Choroid plexus epithelial cell (primary cell): ENCODE data around the gene LTV1.
"Not testable (repeated sequence)": the region's sequence is repeated elsewhere in the genome, so short reads cannot be mapped to it uniquely, and the experiment has no call there.

Experiments
- DNase-seq: peaks from one replicate; pipeline ENCODE4 v3.0.0-alpha.2; 2010; ENCODE audit warnings: low read depth
- H3K4me3 ChIP-seq: 2 replicates; pipeline ENCODE4 v1.5.1; 2011; ENCODE audit warnings: low read depth, mild to moderate bottlenecking, control low read depth, low read length, moderate library complexity
- TF ChIP-seq, protein P1 (sequence below): conservative IDR thresholded peaks from 2 replicates; pipeline ENCODE4 v1.5.1; 2011; ENCODE audit warnings: low read depth, mild to moderate bottlenecking, control low read depth, inconsistent platforms, low read length, moderate library complexity

LTV1 gene, protein sequence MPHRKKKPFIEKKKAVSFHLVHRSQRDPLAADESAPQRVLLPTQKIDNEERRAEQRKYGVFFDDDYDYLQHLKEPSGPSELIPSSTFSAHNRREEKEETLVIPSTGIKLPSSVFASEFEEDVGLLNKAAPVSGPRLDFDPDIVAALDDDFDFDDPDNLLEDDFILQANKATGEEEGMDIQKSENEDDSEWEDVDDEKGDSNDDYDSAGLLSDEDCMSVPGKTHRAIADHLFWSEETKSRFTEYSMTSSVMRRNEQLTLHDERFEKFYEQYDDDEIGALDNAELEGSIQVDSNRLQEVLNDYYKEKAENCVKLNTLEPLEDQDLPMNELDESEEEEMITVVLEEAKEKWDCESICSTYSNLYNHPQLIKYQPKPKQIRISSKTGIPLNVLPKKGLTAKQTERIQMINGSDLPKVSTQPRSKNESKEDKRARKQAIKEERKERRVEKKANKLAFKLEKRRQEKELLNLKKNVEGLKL

DNA sequence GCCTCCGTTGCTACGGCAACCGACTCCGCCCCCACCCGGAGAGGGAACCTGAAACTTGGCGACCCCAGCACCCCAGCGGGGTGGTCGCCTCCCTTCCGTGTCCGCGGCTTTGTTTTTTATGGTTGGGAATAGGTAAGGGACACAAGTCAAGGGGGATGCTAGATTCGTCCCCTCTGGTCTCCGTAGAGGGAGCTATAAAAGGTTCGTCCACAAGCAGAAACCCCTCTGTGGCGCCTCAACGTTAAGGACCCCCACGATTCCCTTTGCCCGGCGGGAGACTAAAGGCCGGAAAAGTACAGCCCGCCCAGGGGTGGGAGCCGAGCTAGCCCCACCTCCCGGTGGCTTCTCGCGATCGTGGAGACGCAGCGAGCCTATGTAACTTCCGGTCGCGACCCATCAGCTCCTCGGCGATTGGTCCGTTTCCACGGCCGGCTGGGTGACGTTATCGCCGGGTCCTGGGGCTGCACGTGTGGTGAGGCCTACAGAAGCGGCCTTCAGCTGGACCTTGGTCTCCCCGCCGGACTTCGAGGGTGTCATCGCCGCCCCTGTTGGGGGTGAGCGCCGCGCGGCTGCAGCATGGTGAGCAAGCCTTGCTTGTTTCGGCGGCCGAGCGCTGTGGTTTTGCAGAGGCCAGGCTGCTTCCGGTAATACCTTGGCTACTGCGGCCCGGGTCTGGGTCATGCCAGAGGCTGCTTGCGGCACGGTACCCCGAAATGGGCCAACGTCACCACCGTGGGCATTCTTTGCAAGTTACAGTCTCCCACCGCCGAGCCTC, at the start of gene LTV1:
Gene LTV1, plus strand, starts transcription at position 437 of the 775 bp plus-strand sequence. Its CDS starts 140 bp downstream, at position 577.
- peak within 1 kb of the TSS; percentile 86 for H3K4me3 ChIP-seq
- TF ChIP-seq, protein P1, sequence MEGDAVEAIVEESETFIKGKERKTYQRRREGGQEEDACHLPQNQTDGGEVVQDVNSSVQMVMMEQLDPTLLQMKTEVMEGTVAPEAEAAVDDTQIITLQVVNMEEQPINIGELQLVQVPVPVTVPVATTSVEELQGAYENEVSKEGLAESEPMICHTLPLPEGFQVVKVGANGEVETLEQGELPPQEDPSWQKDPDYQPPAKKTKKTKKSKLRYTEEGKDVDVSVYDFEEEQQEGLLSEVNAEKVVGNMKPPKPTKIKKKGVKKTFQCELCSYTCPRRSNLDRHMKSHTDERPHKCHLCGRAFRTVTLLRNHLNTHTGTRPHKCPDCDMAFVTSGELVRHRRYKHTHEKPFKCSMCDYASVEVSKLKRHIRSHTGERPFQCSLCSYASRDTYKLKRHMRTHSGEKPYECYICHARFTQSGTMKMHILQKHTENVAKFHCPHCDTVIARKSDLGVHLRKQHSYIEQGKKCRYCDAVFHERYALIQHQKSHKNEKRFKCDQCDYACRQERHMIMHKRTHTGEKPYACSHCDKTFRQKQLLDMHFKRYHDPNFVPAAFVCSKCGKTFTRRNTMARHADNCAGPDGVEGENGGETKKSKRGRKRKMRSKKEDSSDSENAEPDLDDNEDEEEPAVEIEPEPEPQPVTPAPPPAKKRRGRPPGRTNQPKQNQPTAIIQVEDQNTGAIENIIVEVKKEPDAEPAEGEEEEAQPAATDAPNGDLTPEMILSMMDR: no peak
- peak; percentile 98 for DNase-seq

DNA sequence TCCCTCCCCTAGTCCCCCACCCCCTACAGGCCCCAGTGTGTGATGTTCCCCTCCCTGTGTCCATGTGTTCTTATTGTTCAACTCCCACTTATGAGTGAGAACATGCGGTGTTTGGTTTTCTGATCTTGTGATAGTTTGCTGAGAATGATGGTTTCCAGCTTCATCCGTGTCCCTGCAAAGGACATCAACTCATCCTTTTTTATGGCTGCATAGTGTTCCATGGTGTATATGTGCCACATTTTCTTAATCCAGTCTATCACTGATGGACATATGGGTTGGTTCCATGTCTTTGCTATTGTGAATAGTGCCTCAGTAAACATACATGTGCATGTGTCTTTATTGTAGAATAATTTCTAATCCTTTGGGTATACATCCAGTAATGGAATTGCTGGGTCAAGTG, 46.6 kb upstream of the LTV1 start:
- DNase-seq: not testable (repeated sequence)

DNA sequence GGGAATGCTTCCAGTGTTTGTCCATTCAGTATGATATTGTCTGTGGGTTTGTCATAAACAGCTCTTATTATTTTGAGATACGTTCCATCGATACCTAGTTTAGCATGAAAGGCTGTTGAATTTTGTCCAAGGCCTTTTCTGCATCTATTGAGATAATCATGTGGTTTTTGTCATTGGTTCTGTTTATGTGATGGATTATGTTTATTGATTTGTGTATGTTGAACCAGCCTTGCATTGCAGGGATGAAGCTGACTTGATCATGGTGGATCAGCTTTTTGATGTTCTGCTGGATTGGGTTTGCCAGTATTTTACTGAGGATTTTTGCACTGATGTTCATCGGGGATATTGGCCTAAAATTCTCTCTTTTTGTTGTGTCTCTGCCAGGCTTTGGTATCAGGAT, 44.7 kb upstream of the LTV1 start:
- not testable (repeated sequence) for H3K4me3 ChIP-seq, DNase-seq

More for the DNA sequence above, 46.6 kb upstream of the LTV1 start:
- H3K4me3 ChIP-seq: not testable (repeated sequence)

DNA sequence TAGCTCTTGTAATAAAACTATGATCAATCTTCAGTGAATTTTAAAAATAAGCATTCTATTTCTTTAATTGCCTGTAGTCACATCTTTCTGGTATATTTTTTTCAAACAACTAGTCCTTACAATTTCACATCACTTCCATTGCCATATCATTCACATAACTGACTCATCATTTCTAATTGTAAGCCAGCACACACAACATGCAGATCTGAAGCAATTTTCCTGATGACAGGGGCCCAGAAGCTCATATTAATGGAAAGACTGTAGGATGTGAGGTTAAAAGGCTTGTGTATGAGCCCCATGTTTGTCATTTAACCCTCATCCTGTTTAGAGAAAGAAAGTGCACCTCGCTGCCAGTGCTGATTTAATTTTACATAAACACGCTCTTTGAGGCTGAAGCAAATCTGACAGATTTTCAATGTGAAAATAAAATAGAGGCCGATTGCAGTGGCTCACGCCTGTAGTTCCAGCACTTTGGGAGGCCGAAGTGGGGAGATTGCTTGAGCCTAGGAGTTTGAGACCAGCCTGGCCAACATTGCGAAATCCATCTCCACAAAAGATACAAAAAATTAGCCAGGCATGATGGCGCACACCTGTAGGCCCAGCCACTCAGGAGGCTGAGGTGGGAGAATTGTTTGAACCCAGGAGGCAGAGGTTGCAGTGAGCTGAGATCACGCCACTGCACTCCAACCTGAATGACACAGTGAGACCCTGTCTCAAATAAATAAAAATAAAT, 40.1 kb upstream of the LTV1 start:
- TF ChIP-seq, protein P1: no peak
- DNase-seq: peak; percentile 53
- H3K4me3 ChIP-seq: no peak overlapping the region

DNA sequence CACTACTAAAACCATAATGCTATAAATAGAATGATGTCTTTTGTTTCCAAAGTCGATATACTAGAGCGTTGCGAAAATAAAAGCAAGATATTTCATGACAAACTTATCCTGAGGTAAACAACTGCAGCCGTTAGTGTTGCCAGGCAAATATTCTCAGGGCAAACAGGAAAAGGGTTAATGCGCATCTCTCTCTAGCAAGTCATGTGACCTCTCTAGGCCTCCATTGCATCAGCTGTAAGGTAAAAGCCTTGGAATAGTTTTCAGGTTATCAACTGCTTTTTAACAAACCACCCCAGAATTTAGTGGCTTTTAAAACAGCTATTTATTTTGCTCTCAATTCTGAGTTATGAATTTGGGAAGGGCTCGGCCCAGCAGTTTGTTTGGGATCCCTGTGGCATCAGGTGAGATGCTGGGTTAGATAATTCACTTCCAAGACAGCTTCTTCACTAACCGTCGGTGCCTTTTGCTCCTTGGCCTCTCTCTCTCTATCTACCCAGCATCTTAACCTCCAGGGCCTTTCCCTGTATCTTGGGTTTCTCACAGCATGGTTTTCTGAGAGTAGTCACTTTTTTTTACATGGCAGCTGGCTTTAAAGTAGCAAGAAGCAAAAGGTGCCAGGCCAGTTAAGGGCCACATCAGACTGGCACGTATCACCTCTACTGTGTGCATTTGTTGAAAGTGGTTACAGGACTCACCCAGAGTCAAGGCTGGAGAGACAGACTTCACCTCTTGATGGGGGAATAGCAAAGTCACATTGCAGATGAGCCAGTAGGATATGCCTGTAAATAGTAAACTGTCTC, 39.2 kb upstream of the LTV1 start:
- TF ChIP-seq, protein P1: no peak
- no peak overlapping the region for H3K4me3 ChIP-seq
- no peak for DNase-seq

DNA sequence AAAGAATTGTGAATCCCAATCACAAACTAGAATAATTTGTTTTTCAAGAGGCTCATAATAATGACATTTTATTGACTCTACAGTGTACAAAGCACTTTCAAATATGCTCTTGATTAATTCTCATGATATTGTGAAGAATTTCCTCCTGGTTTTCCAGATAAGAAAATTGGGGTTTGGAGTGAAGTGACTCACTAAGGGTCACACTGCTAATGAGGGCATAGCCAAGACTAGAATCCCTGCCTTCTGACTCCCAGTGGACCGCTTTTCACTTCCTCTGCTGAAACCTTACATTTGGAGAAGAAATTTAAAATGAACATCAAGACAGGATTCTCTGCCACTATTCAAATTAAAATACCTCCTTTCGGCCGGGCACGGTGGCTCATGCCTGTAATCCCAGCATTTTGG, 38.3 kb upstream of the LTV1 start:
- peak; percentile 39 for DNase-seq
- TF ChIP-seq, protein P1: no peak

DNA sequence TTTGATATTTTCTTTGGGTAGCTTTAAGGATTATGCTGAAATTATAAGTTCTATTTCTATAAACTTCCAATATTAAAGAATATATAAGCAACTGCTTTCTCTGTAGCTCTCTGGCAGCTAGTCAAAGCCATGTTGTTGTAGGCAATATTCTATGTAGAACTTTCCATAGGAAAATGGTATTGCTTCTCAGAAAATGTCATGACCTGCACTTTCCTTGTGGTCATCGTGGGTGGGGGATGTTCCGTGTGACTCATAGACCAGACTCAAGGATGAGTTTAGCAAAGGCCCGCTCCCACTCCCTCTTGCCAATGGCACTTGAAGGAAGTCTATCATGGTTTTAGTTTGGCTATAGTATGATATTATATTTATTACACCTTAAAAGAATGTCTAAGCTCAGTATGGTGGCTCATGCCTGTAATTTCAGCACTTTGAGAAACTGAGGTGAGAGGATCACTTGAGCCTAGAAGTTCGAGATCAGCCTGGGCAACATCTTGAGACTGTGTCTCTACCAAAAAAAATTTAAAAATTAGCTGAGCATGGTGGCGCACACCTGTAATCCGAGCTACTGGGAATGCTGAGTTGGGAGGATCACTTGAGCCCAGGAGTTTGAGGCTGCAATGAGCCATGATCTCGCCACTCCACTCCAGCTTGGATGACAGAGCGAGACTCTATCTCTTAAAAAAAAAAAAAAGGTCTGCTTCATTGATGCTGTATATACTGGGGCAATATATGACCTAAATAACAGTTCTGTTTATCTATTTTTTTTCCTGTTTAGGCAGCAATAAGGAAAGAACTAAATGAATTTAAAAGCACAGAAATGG, 36.6 kb upstream of the LTV1 start:
- TF ChIP-seq, protein P1: no peak
- H3K4me3 ChIP-seq: no peak overlapping the region
- peak; percentile 88 for DNase-seq

More for the DNA sequence above, 38.3 kb upstream of the LTV1 start:
- no peak overlapping the region for H3K4me3 ChIP-seq
